IgD-negative memory B cell (primary cell): Measurements from ENCODE around the gene FNDC10. TPM values are rescaled to one million over a fixed set of nuclear protein-coding genes. Genes with fewer than 3 reads are reported as not detected.
A peak's percentile ranks its signal among the peaks of the same experiment; 100 is the strongest.

ENCODE experiments used
- H3K27ac Mint-ChIP-seq, 3 donors: one replicate each; pipeline ENCODE4 v1.8.0; 2020 to 2022; ENCODE audit warnings: mild to moderate bottlenecking in 3 of 3, mixed read lengths in 3 of 3, moderate library complexity in 1 of 3
- H3K27me3 Mint-ChIP-seq: one replicate; pipeline ENCODE4 v1.8.0; 2021; ENCODE audit warnings: mixed read lengths
- H3K36me3 Mint-ChIP-seq: one replicate; pipeline ENCODE4 v1.8.0; 2020; ENCODE audit warnings: mild to moderate bottlenecking, mixed read lengths
- H3K4me1 Mint-ChIP-seq, 3 donors: one replicate each; pipeline ENCODE4 v1.8.0; 2020 to 2022; ENCODE audit warnings: mixed read lengths in 3 of 3, mild to moderate bottlenecking in 1 of 3
- H3K4me3 Mint-ChIP-seq, 4 donors: one replicate each; pipeline ENCODE4 v1.8.0; 2020 to 2022; ENCODE audit warnings: mild to moderate bottlenecking in 4 of 4, mixed read lengths in 4 of 4, moderate library complexity in 3 of 4
- H3K9me3 Mint-ChIP-seq, 3 donors: one replicate each; pipeline ENCODE4 v1.8.0; 2020 to 2021; ENCODE audit warnings: mixed read lengths in 3 of 3, mild to moderate bottlenecking in 1 of 3
- polyA plus RNA-seq: library from polyadenylated mRNA; unstranded; fragments of 300-500 nt; fragmentation: Illumina TruSeq; gene quantifications from one replicate; pipeline ENCODE4 v1.2.3, GENCODE V29; 2021

Gene FNDC10
- polyA plus RNA-seq, 1 donor from 2014 or later: not detected

DNA sequence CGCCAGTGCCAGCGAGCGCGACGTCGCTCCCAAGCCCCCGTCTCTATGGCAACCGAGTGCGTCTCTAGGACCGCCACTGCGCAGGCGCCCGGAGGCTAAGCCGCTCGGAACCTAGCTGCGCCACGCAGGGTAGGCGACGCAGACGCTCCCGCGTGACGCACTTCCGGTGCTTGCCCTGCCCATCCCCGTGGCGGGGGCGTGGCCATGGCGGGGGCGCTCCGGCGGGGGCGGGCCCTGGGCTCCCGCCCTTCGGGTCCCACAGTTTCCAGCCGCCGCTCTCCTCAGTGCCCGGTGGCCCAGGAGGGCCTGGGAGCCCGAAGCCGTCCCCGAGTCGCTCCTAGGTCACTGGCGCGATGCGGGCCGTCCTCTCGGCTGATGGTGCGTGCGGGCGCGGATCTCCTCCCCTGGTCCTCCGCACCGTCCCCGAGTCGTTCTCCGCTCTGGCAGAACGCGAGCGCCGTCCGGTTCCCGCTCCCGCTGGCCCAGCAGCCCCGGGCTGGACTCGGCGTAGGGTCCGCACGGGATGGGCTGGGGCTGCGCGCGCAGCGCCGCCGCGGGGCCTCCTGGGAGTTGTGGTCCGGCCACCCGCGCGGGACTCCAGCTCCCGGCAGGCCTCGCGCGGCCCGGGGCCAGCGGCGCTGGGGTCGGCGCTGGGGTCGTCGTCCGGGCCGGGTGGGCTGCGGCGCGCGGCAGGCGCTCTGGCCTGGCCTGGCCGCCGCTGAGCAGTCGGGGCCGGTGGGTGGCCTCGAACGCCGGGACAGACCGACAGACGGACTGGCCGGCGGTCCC, 15.5 kb upstream of the FNDC10 start, which contains the start of gene MIB2:
Gene MIB2 (plus strand): TSS at position 245 of the 789 bp plus-strand sequence. CDS start 7,953 bp downstream, outside the sequence.
- H3K27ac Mint-ChIP-seq: peak within 1 kb of the TSS; percentile 96 to 100 (median 97)
- peak within 1 kb of the TSS; percentile 90 to 99 (median 96) for H3K4me3 Mint-ChIP-seq
- H3K9me3 Mint-ChIP-seq: no peaks in the 10 kb centered on the region
- peaks cover 2% of the 10 kb centered on the region for H3K36me3 Mint-ChIP-seq
- H3K4me1 Mint-ChIP-seq: peaks cover 8 to 19% (median 16%) of the 10 kb centered on the region in 3 donors
- H3K27me3 Mint-ChIP-seq: no peaks in the 10 kb centered on the region

DNA sequence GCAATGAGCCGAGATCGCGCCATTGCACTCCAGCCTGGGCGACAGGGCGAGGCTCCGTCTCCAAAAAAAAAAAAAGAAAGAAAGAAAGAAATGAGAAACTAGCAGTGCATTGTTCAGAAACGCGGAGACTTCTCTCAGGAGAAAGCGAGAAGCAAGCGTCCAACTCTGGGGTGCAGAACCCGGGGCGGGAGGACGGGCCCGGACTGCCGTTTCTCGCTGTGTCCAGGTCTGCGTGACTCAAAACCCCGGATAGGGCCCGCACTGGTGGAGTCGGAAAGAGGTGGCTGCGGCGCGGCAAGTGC, 15.0 kb upstream of the FNDC10 start:
- no peaks in the 10 kb centered on the region for H3K9me3 Mint-ChIP-seq
- H3K4me1 Mint-ChIP-seq: peaks cover 8 to 19% (median 16%) of the 10 kb centered on the region in 3 donors
- no peaks in the 10 kb centered on the region for H3K27me3 Mint-ChIP-seq
- H3K4me3 Mint-ChIP-seq: peak overlapping the region; percentile 90 to 99 (median 96)
- H3K27ac Mint-ChIP-seq: peak overlapping the region; percentile 96 to 100 (median 97)
- H3K36me3 Mint-ChIP-seq: peaks cover 2% of the 10 kb centered on the region

DNA sequence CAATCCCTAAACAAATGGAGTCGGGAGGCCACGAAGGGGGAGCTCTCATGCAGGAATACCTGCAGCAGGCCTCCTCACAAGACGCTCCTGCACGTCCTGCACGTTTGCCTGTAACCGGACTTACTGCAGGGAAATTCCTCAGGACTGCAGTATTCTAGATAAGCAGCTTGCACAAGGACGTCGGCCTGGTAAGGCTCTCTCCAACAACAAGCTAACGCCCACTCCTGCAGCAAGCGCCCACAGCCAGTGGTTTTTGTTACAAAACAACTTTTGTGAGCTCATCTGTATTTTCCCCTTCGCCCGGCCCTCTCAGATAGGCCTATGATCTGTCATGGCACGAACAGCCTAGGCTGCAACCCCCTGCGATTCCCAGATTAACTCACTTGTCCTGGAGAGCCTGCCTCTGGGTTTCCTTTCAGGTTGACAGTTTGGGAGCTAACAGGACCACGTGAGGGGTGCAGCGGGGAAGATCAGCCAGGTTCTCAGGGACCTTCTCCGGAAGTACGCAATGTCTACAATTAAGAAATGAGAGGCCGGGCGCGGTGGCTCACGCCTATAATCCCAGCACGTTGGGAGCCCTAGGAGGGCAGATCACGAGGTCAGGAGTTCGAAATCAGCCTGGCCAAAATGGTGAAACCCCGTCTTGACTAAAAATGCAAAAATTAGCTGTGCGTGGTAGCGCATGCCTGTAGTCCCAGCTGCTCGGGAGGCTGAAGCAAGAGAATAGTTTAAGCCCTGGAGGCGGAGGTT, 14.4 kb upstream of the FNDC10 start:
- Mint-ChIP-seq H3K27ac (peak overlapping the region; percentile 96 to 100 (median 97)), H3K4me1 (peaks cover 8 to 19% (median 16%) of the 10 kb centered on the region in 3 donors), H3K4me3 (peak overlapping the region; percentile 90 to 99 (median 96)), H3K36me3 (peaks cover 2% of the 10 kb centered on the region), H3K9me3 (no peaks in the 10 kb centered on the region), H3K27me3 (no peaks in the 10 kb centered on the region)

DNA sequence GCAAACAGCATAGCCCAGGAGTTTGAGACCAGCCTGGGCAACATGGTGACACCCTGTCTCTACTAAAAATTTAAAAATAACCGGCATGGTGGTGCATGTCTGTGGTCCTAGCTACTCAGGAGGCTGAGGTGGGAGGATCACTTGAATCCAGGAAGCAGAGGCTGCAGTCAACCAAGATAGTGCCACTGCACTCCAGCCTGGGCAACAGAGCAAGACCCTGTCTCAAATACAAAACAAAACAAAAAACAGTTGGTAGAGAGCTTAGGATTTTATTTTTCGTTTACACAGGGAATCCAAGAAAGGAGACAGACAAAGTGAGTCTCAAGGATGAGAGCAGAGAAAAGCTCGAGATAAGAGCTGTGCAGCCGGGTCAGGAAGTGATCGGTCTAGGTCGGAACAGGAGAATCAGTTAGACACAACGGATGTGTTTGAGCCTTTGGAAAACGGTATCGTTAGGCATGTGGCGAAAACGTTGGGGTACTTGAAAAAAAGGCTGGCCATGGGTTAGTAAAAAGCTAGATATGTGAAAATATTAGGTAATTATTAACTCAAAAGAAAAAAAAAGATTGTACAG, 13.7 kb upstream of the FNDC10 start:
- Mint-ChIP-seq H3K27ac (peak overlapping the region in 2 of 3 donors; percentile 97 to 100), H3K9me3 (no peaks in the 10 kb centered on the region), H3K4me3 (peak overlapping the region in 2 of 4 donors; percentile 44 to 99), H3K36me3 (peaks cover 2% of the 10 kb centered on the region), H3K27me3 (no peaks in the 10 kb centered on the region), H3K4me1 (peaks cover 8 to 19% (median 16%) of the 10 kb centered on the region in 3 donors)

DNA sequence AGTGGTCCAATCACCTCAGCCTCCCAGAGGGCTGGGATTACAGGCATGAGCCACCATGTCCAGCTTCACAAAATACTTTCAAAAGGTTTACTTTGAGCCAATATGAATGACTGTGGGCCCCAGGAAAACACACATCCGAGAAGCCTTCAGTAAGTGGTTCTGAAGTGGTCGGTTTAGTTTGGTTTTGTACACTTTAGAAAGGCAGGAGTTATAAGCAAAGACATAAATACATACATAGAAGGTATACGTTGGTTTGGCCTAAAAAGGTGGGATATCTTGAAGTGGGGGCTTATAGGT, 12.1 kb upstream of the FNDC10 start:
- peaks cover 15 to 22% (median 17%) of the 10 kb centered on the region in 3 donors for H3K4me1 Mint-ChIP-seq
- no peaks in the 10 kb centered on the region for H3K9me3 Mint-ChIP-seq
- H3K4me3 Mint-ChIP-seq: peak overlapping the region in 1 of 4 donors; percentile 63
- peaks cover 2% of the 10 kb centered on the region for H3K36me3 Mint-ChIP-seq
- H3K27me3 Mint-ChIP-seq: no peaks in the 10 kb centered on the region
- peak overlapping the region in 1 of 3 donors; percentile 14 for H3K27ac Mint-ChIP-seq

DNA sequence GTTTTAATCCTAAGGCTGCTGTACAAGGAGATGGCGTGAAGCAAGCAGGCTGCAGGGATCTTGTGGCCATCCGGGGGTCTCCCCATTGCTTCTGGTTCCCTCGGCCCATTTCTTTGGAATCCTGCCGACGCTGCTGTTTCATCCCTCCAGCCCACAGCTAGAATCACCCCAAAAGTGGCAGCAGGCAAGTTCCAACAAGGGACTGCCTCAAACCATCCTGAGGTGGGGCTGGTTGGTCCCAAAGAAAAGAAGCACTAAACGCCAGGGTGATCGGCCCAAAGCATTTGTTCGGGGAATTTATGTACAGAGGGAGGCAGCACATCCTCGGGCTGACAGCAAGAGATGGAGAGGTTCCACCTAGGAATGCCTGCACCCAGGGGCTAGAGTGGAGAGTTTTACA, 10.9 kb upstream of the FNDC10 start:
- no peak overlapping the region for H3K27ac Mint-ChIP-seq
- peaks cover 2% of the 10 kb centered on the region for H3K36me3 Mint-ChIP-seq
- H3K9me3 Mint-ChIP-seq: no peaks in the 10 kb centered on the region
- peak overlapping the region in 1 of 4 donors; percentile 58 for H3K4me3 Mint-ChIP-seq
- no peaks in the 10 kb centered on the region for H3K27me3 Mint-ChIP-seq
- peaks cover 18 to 25% (median 20%) of the 10 kb centered on the region in 3 donors for H3K4me1 Mint-ChIP-seq

DNA sequence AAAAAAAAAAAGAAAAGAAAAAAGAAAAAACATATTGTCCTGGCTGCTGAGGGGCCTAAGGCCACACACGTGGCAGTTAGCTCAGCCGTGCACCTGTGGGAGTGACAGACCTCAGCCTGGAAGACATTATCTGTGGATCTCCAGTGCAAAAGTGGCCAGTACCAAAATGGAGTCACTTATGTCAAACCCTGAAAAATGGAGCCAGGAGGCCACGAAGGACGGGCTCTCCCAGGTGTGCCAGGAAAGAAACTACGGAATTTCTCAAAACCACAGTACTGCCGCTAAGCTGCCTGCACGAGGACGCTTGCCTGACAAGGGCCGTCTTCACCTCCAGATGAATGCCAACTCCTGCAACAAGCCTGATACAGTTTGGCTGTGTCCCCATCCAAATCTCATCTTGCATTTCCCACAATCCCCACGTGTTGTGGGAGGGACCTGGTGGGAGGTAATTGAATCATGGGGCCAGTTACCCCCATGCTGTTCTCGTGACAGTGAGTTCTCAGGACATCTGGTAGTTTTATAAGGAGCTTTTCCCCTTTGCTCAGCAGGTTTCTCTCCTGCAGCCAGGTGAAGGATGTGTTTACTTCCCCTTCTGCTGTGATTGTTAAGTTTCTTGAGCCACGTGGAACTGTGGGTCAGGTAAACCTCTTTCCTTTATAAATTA, 10.0 kb upstream of the FNDC10 start:
- peaks cover 18 to 22% (median 20%) of the 10 kb centered on the region in 3 donors for H3K4me1 Mint-ChIP-seq
- H3K9me3 Mint-ChIP-seq: no peaks in the 10 kb centered on the region
- no peaks in the 10 kb centered on the region for H3K27me3 Mint-ChIP-seq
- H3K4me3 Mint-ChIP-seq: no peak overlapping the region
- H3K27ac Mint-ChIP-seq: peak overlapping the region in 2 of 3 donors; percentile 45 to 67
- H3K36me3 Mint-ChIP-seq: peaks cover 2% of the 10 kb centered on the region

DNA sequence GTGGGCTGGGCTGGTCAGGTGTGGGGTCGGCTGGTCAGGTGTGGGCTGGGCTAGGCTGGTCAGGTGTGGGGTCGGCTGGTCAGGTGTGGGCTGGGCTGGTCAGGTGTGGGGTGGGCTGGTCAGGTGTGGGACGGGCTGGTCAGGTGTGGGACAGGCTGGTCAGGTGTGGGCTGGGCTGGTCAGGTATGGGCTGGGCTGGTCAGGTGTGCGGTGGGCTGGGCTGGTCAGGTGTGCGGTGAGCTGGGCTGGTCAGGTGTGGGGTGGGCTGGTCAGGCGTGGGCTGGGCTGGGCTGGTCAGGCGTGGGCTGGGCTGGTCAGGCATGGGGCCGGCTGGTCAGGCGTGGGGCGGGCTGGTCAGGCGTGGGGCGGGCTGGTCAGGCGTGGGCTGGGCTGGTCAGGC, 6.3 kb upstream of the FNDC10 start:
- Mint-ChIP-seq H3K4me3 (no peak overlapping the region), H3K36me3 (peaks cover 2% of the 10 kb centered on the region), H3K9me3 (peaks cover 0 to 1% (median 0%) of the 10 kb centered on the region in 3 donors), H3K27me3 (no peaks in the 10 kb centered on the region), H3K27ac (no peak overlapping the region), H3K4me1 (peaks cover 16 to 19% (median 19%) of the 10 kb centered on the region in 3 donors)

DNA sequence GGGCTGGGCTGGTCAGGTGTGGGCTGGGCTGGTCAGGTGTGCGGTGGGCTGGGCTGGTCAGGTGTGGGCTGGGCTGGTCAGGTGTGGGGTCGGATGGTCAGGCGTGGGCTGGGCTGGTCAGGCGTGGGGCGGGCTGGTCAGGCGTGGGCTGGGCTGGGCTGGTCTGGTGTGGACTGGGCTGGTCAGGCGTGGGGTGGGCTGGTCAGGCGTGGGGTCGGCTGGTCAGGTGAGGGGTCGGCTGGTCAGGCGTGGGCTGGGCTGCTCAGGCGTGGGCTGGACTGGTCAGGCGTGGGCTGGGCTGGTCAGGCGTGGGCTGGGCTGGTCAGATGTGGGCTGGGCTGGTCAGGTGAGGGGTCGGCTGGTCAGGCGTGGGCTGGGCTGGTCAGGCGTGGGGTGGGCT, 5.8 kb upstream of the FNDC10 start:
- no peaks in the 10 kb centered on the region for H3K36me3 Mint-ChIP-seq
- peaks cover 0 to 1% (median 0%) of the 10 kb centered on the region in 3 donors for H3K9me3 Mint-ChIP-seq
- no peak overlapping the region for H3K4me3 Mint-ChIP-seq
- H3K27ac Mint-ChIP-seq: no peak overlapping the region
- peaks cover 15 to 19% (median 16%) of the 10 kb centered on the region in 3 donors for H3K4me1 Mint-ChIP-seq
- H3K27me3 Mint-ChIP-seq: no peaks in the 10 kb centered on the region

DNA sequence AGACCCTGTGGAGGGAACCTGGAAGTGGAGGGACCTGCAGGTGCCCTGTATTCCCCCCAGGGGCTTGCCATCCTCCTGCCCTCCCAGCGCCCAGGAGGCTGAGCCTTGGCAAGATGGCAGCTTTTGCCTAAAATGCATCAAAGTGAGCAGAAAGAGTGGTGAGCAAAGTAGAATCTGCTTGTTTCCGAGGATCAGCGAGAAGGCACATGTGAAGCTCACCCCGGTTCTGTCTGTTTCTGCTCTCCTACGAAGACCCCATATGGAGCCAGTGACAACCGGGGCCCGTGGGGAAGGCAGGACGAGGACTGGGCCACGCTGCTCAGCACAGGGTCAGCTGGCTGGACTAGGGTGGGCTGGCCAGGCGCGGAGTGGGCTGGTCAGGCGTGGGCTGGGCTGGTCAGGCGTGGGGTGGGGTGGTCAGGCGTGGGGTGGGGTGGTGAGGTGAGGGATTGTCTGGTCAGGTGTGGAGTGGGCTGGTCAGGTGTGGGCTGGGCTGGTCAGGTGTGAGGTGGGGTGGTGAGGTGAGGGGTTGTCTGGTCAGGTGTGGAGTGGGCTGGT, 5.2 kb upstream of the FNDC10 start:
- Mint-ChIP-seq H3K9me3 (peaks cover 0 to 1% (median 0%) of the 10 kb centered on the region in 3 donors), H3K4me3 (no peak overlapping the region), H3K27me3 (no peaks in the 10 kb centered on the region), H3K27ac (no peak overlapping the region), H3K36me3 (no peaks in the 10 kb centered on the region), H3K4me1 (peaks cover 15 to 18% (median 16%) of the 10 kb centered on the region in 3 donors)

DNA sequence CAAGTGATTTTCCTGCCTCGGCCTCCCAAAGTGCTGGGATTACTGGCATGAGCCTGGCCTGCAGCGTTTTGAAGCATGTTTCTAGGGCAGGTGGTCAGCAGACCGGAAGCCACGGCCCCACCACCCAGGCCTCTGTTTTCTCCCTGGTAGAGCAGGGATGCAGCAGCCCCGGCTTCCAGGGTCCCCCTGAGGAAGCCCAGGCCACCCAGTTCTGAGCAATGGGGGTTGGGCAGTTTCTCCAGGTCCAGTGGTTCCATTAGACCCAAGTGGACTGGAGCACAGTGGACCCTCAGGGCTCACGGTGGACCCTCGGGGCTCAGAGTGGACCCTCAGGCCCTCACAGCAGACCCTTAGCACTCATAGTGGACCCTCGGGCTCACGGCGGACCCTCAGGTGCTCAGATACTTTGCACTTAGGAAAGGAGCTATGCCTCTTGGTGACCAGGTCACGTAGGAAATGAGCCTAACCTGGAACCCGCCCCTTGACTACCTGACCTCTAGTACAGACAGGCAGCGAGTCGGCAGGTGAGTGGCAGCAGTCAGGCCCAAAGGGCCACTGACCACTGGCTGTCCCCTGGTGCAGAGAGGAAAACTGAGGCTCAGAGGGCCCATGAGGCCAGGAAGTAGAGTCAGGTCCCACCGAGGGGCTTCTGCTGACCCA, 4.6 kb upstream of the FNDC10 start:
- Mint-ChIP-seq H3K27me3 (no peaks in the 10 kb centered on the region), H3K27ac (peak overlapping the region in 1 of 3 donors; percentile 73), H3K4me1 (peaks cover 15 to 18% (median 16%) of the 10 kb centered on the region in 3 donors), H3K9me3 (peaks cover 0 to 1% (median 0%) of the 10 kb centered on the region in 3 donors), H3K4me3 (peak overlapping the region in 1 of 4 donors; percentile 47), H3K36me3 (no peaks in the 10 kb centered on the region)

DNA sequence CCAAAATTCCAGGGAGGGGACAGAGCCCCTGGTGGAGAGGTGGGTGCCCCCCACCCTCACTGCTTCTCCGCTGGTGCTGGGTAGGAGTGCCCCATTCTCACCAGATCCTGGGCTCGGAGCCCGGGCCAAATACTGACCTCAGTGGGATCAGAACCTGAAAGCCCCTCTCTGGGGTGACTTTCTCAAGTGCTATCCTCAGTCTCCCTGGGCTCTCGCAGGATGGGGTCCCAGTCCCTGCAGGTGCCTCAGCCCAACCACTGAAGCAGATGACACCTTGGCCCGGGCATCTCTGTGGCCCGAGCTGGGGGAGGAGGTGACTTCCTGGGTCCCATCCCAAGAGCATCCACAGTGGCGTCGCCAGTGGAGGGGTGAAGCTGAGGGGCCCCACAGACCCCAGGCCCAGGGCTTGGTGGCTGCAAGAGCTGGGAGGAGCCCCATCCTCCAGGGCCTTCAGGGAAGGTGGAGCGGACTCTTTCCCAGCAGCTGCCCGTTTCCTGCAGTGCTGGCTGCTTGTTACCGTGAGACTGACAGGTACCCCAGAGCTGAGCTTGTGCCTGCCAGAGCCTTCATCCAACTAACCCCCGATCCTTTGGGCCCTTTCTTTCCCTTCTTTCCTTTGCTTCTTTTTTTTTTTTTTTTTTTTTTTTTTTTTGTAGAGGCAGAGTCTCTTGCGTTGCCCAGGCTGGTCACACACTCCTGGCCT, 3.9 kb upstream of the FNDC10 start:
- H3K4me1 Mint-ChIP-seq: peaks cover 15 to 20% (median 16%) of the 10 kb centered on the region in 3 donors
- peak overlapping the region in 1 of 4 donors; percentile 65 for H3K4me3 Mint-ChIP-seq
- H3K27me3 Mint-ChIP-seq: peaks cover 4% of the 10 kb centered on the region
- peaks cover 0 to 1% (median 0%) of the 10 kb centered on the region in 3 donors for H3K9me3 Mint-ChIP-seq
- peak overlapping the region in 1 of 3 donors; percentile 73 for H3K27ac Mint-ChIP-seq
- no peaks in the 10 kb centered on the region for H3K36me3 Mint-ChIP-seq

DNA sequence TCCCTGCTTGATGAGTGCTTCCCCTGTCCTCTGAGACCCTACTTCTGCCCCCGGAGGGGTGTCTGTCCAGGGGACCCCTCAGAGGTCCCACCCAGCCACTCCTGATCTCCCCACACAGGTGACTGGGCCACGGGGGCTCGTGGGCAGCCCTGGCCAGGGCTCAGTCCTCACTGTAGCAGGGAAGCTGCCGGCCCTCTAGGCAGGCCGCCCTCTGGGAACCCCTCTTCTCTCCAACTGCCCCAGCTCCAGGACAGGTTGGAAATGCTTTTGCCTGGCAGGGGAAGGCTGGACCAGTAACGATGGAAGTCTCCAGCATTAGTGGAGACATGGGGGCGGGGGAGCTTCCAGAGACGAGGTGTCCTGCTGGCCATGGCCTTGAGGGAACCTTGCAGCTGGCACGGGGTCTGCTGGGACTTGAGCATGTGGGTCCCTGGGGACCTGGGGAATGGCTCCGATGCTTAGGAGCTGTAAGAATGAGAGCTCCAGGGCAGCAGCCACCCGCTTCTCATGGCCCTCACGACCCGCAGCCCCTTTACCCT, 3.1 kb upstream of the FNDC10 start:
- no peaks in the 10 kb centered on the region for H3K36me3 Mint-ChIP-seq
- H3K4me3 Mint-ChIP-seq: peak overlapping the region in 2 of 4 donors; percentile 46 to 63
- peaks cover 15 to 22% (median 16%) of the 10 kb centered on the region in 3 donors for H3K4me1 Mint-ChIP-seq
- peaks cover 0 to 1% (median 0%) of the 10 kb centered on the region in 3 donors for H3K9me3 Mint-ChIP-seq
- H3K27ac Mint-ChIP-seq: peak overlapping the region in 1 of 3 donors; percentile 59
- H3K27me3 Mint-ChIP-seq: peaks cover 6% of the 10 kb centered on the region
